ENCODE results near the gene SSC4D. TPM values are rescaled to one million over a fixed set of nuclear protein-coding genes. Genes with fewer than 3 reads are reported as not detected.

The SSC4D gene
- total and polyA plus RNA-seq, 9 of the 15 experiments (the other 6 are each of a cell fraction or from before 2014, with no cell fraction given): 0.06 to 1.1 (median 0.85) TPM; not detected in 1

DNA sequence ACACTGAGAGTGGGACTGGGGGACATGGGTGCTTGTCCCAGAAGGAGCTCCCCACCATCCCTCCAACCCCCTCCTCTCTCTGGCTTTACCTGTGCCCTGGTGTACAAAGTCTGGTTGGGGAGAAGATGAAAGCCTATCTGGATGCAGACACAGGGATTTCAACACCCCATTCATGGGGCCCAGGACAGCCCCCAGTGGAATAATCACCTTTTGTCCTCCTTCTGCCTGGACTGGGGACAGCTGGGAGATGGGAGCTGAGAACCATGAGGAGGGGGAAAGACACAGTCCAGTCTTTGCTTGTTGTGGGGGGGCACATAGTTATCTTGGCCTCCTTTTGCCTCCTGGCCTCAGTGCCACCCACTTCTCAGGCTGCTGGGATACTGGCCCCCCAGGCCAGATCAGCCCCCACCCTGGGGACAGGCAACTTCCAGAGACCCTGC, 1.4 kb downstream of the SSC4D start:
- FAIRE-seq (no peak), ATAC-seq (no peak)
- CTCF ChIA-PET (ENCODE audit: low intra/inter-chr PET ratio): no interaction called here

More for the DNA sequence above, 1.4 kb downstream of the SSC4D start:
- Histone ChIP-seq H3K79me2 (ENCODE audit: control insufficient read depth, insufficient read depth, low read length) (no peaks in the 10 kb centered on the region), H3K9ac (ENCODE audit: insufficient read depth in 1 of 2, low read depth in 2 of 2, low read length in 2 of 2) (peak overlapping the region in 1 of 2 experiments; percentile 73; a peak in 1 of 4 replicates), H3K4me2 (ENCODE audit: insufficient read depth, low read length) (no peak overlapping the region), H3K9me1 (ENCODE audit: control insufficient read depth, insufficient read depth, low read length) (no peaks in the 10 kb centered on the region), H3K4me3 (no peak overlapping the region), H3K9me3 (replicated peaks; ENCODE audit: control insufficient read depth, insufficient read depth, low read depth, low read length) (no peaks in the 10 kb centered on the region), H2AFZ (ENCODE audit: low read depth, low read length) (no peak overlapping the region), H3K4me1 (replicated peaks in 1 of 2; ENCODE audit: control insufficient read depth in 2 of 2, insufficient read depth in 2 of 2, low read length in 2 of 2) (peaks cover 12 to 13% of the 10 kb centered on the region in 2 experiments; a peak in 3 of 5 replicates), H3K36me3 (ENCODE audit: control insufficient read depth, insufficient read depth, low read length) (peaks cover 4% of the 10 kb centered on the region; the same call in 2 of the 3 replicates), H3K27me3 (ENCODE audit: control insufficient read depth in 2 of 2, insufficient read depth in 2 of 2, low read length in 2 of 2) (no peaks in the 10 kb centered on the region), H3K27ac (ENCODE audit: extremely low read depth, low read depth, low read length) (no peak overlapping the region), H4K20me1 (replicated peaks; ENCODE audit: control insufficient read depth, insufficient read depth, low read length) (no peaks in the 10 kb centered on the region)
- no peak for TF ChIP-seq NCOA4 (IDR thresholded peaks at IDR 0.05; ENCODE audit: partially characterized antibody)
- no peak for TF ChIP-seq TAF1 (IDR thresholded peaks at IDR 0.05; ENCODE audit: control insufficient read depth, extremely low read depth, insufficient read depth, low read length, severe bottlenecking)
- TF ChIP-seq SRF (CRISPR knock-in tag; IDR thresholded peaks at IDR 0.05): no peak
- TF ChIP-seq, protein P1, sequence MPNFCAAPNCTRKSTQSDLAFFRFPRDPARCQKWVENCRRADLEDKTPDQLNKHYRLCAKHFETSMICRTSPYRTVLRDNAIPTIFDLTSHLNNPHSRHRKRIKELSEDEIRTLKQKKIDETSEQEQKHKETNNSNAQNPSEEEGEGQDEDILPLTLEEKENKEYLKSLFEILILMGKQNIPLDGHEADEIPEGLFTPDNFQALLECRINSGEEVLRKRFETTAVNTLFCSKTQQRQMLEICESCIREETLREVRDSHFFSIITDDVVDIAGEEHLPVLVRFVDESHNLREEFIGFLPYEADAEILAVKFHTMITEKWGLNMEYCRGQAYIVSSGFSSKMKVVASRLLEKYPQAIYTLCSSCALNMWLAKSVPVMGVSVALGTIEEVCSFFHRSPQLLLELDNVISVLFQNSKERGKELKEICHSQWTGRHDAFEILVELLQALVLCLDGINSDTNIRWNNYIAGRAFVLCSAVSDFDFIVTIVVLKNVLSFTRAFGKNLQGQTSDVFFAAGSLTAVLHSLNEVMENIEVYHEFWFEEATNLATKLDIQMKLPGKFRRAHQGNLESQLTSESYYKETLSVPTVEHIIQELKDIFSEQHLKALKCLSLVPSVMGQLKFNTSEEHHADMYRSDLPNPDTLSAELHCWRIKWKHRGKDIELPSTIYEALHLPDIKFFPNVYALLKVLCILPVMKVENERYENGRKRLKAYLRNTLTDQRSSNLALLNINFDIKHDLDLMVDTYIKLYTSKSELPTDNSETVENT (CRISPR knock-in tag; IDR thresholded peaks at IDR 0.05): no peak
- no peak for TF ChIP-seq SIN3B (IDR thresholded peaks at IDR 0.05; ENCODE audit: low read depth)
- TF ChIP-seq ZNF175 (CRISPR knock-in tag; IDR thresholded peaks at IDR 0.05; ENCODE audit: low read depth): no peak
- TF ChIP-seq MTA2 (IDR thresholded peaks at IDR 0.05; ENCODE audit: low read depth): no peak
- TF ChIP-seq KLF16 (IDR thresholded peaks at IDR 0.05): no peak
- TF ChIP-seq PHB (CRISPR knock-in tag; IDR thresholded peaks at IDR 0.05): no peak
- TF ChIP-seq FOXA3 (CRISPR knock-in tag; conservative IDR thresholded peaks at IDR 0.05 in 1 of 2, IDR thresholded peaks at IDR 0.05 in 1 of 2): no peak
- TF ChIP-seq, protein P2, sequence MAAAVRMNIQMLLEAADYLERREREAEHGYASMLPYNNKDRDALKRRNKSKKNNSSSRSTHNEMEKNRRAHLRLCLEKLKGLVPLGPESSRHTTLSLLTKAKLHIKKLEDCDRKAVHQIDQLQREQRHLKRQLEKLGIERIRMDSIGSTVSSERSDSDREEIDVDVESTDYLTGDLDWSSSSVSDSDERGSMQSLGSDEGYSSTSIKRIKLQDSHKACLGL (CRISPR knock-in tag; IDR thresholded peaks at IDR 0.05; ENCODE audit: borderline replicate concordance, poor library complexity, severe bottlenecking): no peak
- TF ChIP-seq FOXP1 (CRISPR knock-in tag; IDR thresholded peaks at IDR 0.05): no peak
- POLR2A ChIA-PET: interaction anchor here (1.0 to 1.1 kb wide), 2 partner anchors 11 kb away, joined by 4 read pairs; no protein-coding TSS in a partner anchor
- in situ Hi-C loops (cut with MboI): no loop called here
- no peak for DNase-seq (ENCODE audit: extremely low read depth in 1 of 4, low spot score in 3 of 4)
- intact Hi-C loops (cut with micrococcal nuclease): no loop called here
- BruUV-seq (replicated peaks): no TSS peak

Data from K562 (cell line).